Measurements from ENCODE around the gene ZNF479.
"Not testable (repeated sequence)": the region's sequence is repeated elsewhere in the genome, so short reads cannot be mapped to it uniquely, and the experiment has no call there.

Gene ZNF479

GRCh38 chr7:57165285-57165899 is 33.2 kb upstream of the ZNF479 start:
- H3K9me3 ChIP-seq (ENCODE audit: low read length): peaks cover 33% of the 10 kb centered on the region
- H3K79me2 ChIP-seq (ENCODE audit: insufficient read depth, low read length): no peaks in the 10 kb centered on the region
- H3K9ac ChIP-seq (ENCODE audit: low read length): no peak overlapping the region
- no peak for TF ChIP-seq CTCF (IDR thresholded peaks at IDR 0.05; ENCODE audit: low read length)
- TF ChIP-seq EZH2 (IDR thresholded peaks at IDR 0.05; ENCODE audit: borderline replicate concordance, low read length): no peak
- H3K4me3 ChIP-seq (ENCODE audit: low read depth, low read length, poor library complexity, severe bottlenecking): no peak overlapping the region
- H4K20me1 ChIP-seq (ENCODE audit: insufficient read depth, low read length): no peaks in the 10 kb centered on the region
- H2AFZ ChIP-seq (ENCODE audit: low read length): no peak overlapping the region
- no peak overlapping the region for H3K27ac ChIP-seq (ENCODE audit: low read depth, low read length, poor library complexity, severe bottlenecking)
- no peaks in the 10 kb centered on the region for H3K27me3 ChIP-seq (ENCODE audit: insufficient read depth, low read length)
- H3F3A ChIP-seq (ENCODE audit: insufficient read depth, low read length): no peaks in the 10 kb centered on the region
- no peaks in the 10 kb centered on the region for H3K9me2 ChIP-seq (ENCODE audit: low read depth, low read length)
- H3K4me2 ChIP-seq (ENCODE audit: low read length): no peak overlapping the region
- no peaks in the 10 kb centered on the region for H3K36me3 ChIP-seq (ENCODE audit: insufficient read depth, low read length)
- no peaks in the 10 kb centered on the region for H3K4me1 ChIP-seq (ENCODE audit: insufficient read depth, low read length, severe bottlenecking)

GRCh38 chr7:57120123-57120784 is 12.0 kb downstream of the ZNF479 start:
- H3K9me2 ChIP-seq (ENCODE audit: low read depth, low read length); H3K36me3 ChIP-seq (ENCODE audit: insufficient read depth, low read length); H3K4me2 ChIP-seq (ENCODE audit: low read length); H3K4me1 ChIP-seq (ENCODE audit: insufficient read depth, low read length, severe bottlenecking); H2AFZ ChIP-seq (ENCODE audit: low read length); H4K20me1 ChIP-seq (ENCODE audit: insufficient read depth, low read length); H3K79me2 ChIP-seq (ENCODE audit: insufficient read depth, low read length); H3K27ac ChIP-seq (ENCODE audit: low read depth, low read length, poor library complexity, severe bottlenecking); H3K4me3 ChIP-seq (ENCODE audit: low read depth, low read length, poor library complexity, severe bottlenecking); H3F3A ChIP-seq (ENCODE audit: insufficient read depth, low read length); H3K27me3 ChIP-seq (ENCODE audit: insufficient read depth, low read length); H3K9ac ChIP-seq (ENCODE audit: low read length); H3K9me3 ChIP-seq (ENCODE audit: low read length): not testable (repeated sequence)

Measured in OCI-LY1 (cell line).